HG03469 (cell line): ENCODE measurements around the gene POLQ.
A peak's percentile ranks its signal among the peaks of the same experiment; 100 is the strongest.
"Not testable (repeated sequence)": the region's sequence is repeated elsewhere in the genome, so short reads cannot be mapped to it uniquely, and the experiment has no call there.

Experiments
- ATAC-seq: cut with Tn5 transposase; IDR thresholded peaks from one replicate; pipeline ENCODE4 v1.9.1; 2021; ENCODE audit warnings: mild to moderate bottlenecking, moderate library complexity, moderate number of reproducible peaks; ENCODE audit not compliant: unreplicated experiment

POLQ gene

DNA sequence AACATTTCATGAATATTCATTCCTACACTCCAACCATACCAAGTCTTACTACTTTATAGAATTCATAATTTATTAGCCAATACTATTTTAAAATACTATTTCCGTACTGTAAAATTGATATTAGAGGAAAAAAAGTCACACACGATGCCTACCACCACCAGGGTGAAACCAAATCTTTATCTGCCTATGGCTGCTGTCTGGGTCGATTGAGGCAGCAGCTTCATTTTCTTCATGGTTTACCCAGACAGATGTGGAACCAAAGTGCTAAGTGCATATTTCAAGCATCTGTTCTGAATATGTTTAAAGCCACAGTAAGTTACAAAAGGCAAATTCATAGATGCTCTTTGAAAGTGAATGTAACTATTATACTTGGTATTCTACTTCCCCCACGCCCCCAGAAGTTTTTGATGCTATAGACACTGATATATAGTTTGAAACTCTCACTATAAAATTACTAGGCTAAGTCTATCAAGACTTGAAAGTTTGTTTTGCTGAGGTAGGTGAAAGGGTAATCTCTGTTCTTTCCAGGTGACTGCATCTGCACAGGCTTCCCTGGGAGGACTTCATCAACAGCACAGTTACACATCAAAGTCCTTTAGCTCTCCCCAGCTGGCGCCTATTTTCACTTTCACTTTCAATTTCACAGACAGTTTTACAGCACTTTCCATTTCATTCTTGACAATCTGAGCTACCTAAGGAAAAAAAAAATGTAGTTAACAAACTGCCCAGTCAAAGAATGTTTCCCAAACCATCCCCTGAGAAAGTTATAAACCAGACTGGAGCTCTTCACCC lies 113.9 kb downstream of the POLQ start:
- peak; percentile 97 for ATAC-seq

DNA sequence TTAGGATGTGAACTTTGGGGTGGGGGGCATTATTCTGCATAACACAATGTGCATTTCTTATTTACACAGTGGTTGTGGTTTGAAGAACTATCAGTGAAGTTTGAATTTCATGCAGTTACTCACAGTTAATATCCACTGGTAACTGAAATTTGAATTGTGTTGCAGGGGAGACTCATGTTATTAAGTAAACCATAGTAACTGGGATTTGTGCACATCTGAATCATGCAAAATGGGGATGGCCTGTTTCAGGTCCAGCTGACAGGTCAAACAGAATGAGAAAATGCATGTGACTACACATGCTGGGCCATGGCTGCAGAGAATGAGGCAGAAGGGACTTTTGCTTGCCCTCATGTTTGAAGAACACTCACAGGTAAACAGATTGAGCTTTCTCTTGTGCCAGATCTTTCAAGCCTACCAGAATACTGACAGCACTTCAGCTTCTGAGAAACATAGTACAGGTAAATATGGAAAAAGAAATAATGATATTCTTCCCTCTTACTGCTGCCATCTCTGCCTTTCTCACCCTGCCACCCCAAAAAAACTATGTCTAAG lies 115.0 kb downstream of the POLQ start:
- ATAC-seq, result no peak

DNA sequence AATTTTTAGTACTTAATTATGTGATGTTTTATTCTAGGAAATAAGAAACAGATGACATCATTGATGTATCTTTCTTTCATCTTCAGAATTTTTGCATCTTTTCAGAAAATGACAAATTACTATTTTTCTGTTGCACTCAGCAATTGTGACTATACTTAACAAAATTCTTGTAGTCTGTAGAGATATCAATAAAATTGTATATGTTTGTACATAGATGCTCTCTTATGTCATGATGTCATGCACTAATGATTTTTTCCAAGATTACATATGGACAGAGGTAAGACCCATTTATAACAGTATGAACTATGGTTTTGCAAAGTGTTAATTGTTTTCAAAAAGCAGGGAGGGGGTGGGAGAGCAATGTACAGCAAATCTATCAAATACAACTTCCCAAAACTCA lies 121.2 kb downstream of the POLQ start:
- ATAC-seq, result no peak

DNA sequence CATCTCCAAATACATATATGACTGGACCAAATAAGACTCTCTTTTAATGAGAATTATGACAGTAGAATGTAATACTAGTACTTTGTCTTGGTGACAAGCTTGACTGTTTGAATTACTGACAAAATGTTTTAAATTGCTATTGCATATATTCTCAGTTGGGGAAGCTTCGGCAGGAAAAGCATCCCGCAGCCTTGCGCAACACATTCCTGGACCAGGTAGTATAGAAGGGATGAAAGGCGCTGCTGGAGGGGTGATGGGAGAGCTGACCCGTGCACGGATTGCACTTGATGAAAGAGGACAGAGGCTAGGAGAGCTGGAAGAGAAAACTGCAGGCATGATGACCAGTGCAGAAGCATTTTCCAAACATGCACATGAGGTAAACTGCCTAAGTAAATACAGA lies 127.6 kb downstream of the POLQ start:
- no peak for ATAC-seq

DNA sequence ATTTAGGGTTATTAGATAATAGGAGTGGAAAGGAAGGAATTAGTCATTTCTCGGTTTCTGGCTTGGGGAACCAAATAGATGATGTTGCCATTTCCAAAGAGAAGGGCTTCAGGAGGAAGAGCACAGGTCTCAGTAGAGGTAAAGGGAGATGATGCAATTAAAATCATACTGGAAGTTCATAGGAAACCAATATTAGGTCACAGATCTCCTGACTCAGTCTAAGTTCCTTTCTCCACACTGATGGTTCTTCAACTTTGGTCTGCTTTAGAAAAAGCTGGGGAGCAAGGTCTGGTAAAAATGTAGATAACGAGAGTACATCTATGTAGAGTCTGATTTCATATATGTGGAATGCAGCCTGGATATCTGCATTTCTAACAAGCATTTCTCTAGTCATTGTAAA lies 130.9 kb downstream of the POLQ start:
- no peak for ATAC-seq

DNA sequence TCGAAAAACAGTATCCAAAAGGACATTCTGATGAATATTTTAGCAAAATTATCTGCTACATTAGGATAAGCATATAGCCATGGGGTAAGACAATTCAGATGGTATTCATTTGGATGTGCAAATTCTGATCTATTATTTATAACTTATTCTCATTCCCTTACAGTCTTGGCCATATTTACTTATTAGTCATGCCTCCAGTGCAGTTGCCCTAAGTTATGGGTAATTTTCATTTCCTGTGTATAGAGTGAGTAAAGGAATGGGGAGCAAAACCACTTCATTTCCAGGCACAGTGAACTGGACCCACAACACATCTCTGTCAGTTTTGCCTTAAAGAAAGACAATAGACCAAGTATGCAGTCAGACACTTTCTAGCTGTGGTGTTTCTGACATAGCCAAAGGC lies 134.3 kb downstream of the POLQ start:
- ATAC-seq, result no peak

DNA sequence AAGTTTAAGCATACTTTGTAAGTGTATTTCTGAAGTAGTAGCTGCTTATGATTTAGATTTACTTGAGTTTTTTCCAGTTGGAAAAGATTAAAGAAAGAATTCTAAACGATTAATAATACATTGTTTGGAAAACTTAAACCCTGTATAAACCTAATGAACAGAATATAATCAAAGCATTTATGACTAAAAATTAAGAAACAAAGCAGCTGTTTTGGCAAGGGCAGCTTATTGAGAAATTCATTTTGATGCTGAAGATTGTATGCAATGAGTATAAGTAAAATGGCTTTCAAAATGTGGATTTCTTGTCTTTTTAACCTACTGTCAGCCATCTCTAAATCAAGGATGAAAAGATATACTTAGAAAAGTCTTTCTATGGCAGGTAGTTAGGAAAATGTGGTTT lies 140.2 kb downstream of the POLQ start:
- no peak for ATAC-seq

DNA sequence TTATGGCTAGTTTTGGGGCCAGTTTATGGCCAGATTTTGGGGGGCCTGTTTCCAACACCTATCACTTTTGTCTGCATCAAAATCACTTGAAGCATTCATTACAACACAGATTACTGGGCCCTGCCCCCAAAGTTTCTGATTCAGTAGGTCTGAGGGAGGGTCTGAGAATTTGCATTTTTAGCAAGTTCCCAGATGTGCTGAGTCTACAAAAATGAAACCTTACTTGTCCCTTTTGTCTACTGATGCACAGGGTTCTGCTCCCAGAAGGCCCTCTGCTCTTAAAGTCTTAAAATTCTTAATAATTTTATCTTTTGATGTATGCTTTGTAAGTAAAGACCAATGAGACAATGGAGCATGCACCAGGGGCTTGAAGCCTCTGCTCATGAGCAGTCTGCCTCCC lies 146.0 kb downstream of the POLQ start:
- ATAC-seq, result no peak

DNA sequence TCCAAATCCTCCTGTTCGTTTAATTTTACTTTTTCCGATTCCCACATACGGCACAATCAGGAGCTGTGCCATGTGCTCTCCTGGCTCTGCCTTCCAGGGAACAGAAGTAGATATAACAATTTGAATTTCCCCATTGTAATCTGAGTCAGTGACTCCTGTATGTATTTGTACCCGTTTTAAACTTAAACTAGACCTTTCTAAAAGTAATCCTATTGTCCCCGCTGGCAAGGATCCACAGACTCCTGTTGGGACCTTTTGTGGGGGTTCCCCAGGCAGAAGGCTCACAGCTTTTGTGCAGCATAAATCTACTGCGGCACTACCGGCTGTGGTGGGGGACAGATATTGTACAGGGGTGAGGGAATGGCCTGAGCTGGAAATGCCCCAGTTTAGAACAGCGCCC lies 147.7 kb downstream of the POLQ start:
- ATAC-seq, result not testable (repeated sequence)

DNA sequence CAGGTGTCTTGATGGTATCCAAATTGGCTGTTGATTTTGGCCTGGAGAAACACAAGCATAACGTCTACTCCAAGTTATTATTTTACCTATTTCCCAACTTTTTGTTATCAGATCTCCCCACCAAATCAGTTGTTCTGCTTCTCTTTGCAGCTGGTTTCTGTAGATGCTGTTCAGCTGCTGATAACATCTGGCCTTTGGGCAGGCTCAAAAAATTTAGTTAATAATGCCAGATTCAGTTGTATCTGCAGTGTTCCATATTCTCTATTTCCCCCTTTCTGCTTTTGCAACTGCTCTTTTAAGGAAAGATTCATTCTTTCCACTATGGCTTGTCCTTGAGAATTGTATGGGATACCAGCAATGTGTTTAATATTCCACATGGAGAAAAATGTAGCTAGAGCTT lies 149.8 kb downstream of the POLQ start:
- not testable (repeated sequence) for ATAC-seq

DNA sequence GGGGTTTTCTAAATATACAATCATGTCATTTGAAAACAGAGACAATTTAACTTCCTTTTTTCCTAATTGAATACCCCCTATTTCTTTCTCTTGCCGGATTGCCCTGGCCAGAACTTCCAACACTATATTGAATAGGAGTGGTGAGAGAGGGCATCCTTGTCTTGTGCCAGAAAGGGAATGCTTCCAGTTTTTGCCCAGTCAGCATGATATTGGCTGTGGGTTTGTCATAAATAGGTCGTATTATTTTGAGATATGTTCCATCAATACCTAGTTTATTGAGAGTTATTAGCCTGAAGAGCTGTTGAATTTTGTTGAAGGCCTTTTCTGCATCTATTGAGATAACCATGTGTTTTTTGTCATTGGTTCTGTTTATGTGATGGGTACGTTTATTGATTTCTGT lies 157.5 kb downstream of the POLQ start:
- not testable (repeated sequence) for ATAC-seq
